H4 (cell line): ENCODE results near the gene PMS1. TPM values are rescaled to one million over a fixed set of nuclear protein-coding genes. Genes with fewer than 3 reads are reported as not detected.

Experiments
- DNase-seq: peaks from one replicate; pipeline ENCODE4 v3.0.0-alpha.2; 2015; ENCODE audit warnings: low spot score
- total RNA-seq: library from RNA; depleted of rRNA; stranded (reverse); fragments of >200 nt; shearing (Covaris generic); gene quantifications from 2 replicates; pipeline ENCODE4 v1.2.3, GENCODE V29; 2014

PMS1 gene
- total RNA-seq, 1 experiment from 2014 or later, result 17.5 TPM

- DNase-seq, result no peak
Observed at GRCh38 chr2:189865826-189866225, 81.6 kb downstream of the PMS1 start.

GRCh38 chr2:189866296-189866695, 82.0 kb downstream of the PMS1 start:
- no peak for DNase-seq

GRCh38 chr2:189868896-189869295, 84.6 kb downstream of the PMS1 start:
- no peak for DNase-seq

- DNase-seq, result no peak
Observed at GRCh38 chr2:189870381-189871085, 86.3 kb downstream of the PMS1 start.

- DNase-seq, result no peak
Observed at GRCh38 chr2:189873696-189874095, 89.4 kb downstream of the PMS1 start.

- DNase-seq, result no peak
Observed at GRCh38 chr2:189874586-189875320, 90.5 kb downstream of the PMS1 start.

- no peak for DNase-seq
Observed at GRCh38 chr2:189876271-189876670, 92.0 kb downstream of the PMS1 start.

- no peak for DNase-seq
Observed at GRCh38 chr2:189879716-189880081, 95.4 kb downstream of the PMS1 start.

GRCh38 chr2:189880429-189880828, 96.2 kb downstream of the PMS1 start:
- DNase-seq, result no peak

- DNase-seq, result no peak
Observed at GRCh38 chr2:189880832-189881492, 96.7 kb downstream of the PMS1 start.

- no peak for DNase-seq
Observed at GRCh38 chr2:189885368-189885767, 101.1 kb downstream of the PMS1 start.

GRCh38 chr2:189892546-189893294, 108.5 kb downstream of the PMS1 start:
- DNase-seq, result peak; percentile 5

GRCh38 chr2:189896809-189897208, 112.6 kb downstream of the PMS1 start:
- DNase-seq, result no peak

GRCh38 chr2:189899101-189899500, 114.9 kb downstream of the PMS1 start:
- DNase-seq, result no peak

GRCh38 chr2:189900726-189901125, 116.5 kb downstream of the PMS1 start:
- DNase-seq, result no peak

GRCh38 chr2:189901664-189902063, 117.4 kb downstream of the PMS1 start:
- DNase-seq, result no peak

- DNase-seq, result no peak
Observed at GRCh38 chr2:189913821-189914220, 129.6 kb downstream of the PMS1 start.

GRCh38 chr2:189916651-189917050, 132.4 kb downstream of the PMS1 start:
- no peak for DNase-seq
